ENCODE measurements around the gene RPL32. TPM values are rescaled to one million over a fixed set of nuclear protein-coding genes. Genes with fewer than 3 reads are reported as not detected.
"Not testable (repeated sequence)": the region's sequence is repeated elsewhere in the genome, so short reads cannot be mapped to it uniquely, and the experiment has no call there.

Gene RPL32
- polyA plus RNA-seq, 1 of the 3 experiments (the other 2 are of a cell fraction) = 2,311 TPM

DNA sequence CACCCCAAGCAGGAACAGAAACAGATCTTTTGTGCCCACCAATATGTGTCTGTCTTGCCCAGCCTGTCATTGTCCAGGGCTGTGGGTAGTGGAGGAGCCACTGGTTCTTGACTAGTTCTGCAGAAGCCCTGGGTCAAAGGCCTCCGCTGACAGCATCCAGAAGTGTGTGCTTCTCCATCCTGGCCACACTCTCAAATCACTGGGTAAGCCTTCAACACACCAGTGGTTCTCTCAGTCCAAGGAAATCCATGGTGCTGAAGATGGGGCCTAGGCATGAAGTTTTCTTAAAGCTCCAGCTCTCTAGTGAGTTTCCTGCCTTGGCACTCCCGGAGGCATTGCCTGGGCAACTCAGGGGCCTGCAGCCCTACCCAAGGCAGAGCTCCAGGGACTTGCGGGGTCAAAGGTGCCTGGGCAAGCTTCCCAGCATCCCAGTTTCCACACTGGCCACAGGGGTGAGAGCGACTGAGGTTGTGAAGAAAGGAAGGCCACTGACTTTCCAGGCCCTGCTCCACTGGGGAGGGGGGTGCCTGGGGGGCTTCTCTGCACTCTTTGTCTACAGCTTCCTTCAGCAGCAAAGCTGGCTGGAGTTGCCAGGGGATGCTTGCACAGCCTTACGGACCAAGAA lies 37.9 kb upstream of the RPL32 start:
- H3K27me3 ChIP-seq (ENCODE audit: insufficient read depth) = no peaks in the 10 kb centered on the region; the same call in 1 of the 2 replicates
- 65% methylated on average over 3 of the region's 5 CpGs for WGBS (ENCODE audit: low lambda C conversion rate)
- no peaks in the 10 kb centered on the region for H3K79me2 ChIP-seq (ENCODE audit: insufficient read depth)
- no peaks in the 10 kb centered on the region for H4K20me1 ChIP-seq (ENCODE audit: insufficient read depth)
- H3K9me3 ChIP-seq = no peaks in the 10 kb centered on the region
- TF ChIP-seq, protein P1, sequence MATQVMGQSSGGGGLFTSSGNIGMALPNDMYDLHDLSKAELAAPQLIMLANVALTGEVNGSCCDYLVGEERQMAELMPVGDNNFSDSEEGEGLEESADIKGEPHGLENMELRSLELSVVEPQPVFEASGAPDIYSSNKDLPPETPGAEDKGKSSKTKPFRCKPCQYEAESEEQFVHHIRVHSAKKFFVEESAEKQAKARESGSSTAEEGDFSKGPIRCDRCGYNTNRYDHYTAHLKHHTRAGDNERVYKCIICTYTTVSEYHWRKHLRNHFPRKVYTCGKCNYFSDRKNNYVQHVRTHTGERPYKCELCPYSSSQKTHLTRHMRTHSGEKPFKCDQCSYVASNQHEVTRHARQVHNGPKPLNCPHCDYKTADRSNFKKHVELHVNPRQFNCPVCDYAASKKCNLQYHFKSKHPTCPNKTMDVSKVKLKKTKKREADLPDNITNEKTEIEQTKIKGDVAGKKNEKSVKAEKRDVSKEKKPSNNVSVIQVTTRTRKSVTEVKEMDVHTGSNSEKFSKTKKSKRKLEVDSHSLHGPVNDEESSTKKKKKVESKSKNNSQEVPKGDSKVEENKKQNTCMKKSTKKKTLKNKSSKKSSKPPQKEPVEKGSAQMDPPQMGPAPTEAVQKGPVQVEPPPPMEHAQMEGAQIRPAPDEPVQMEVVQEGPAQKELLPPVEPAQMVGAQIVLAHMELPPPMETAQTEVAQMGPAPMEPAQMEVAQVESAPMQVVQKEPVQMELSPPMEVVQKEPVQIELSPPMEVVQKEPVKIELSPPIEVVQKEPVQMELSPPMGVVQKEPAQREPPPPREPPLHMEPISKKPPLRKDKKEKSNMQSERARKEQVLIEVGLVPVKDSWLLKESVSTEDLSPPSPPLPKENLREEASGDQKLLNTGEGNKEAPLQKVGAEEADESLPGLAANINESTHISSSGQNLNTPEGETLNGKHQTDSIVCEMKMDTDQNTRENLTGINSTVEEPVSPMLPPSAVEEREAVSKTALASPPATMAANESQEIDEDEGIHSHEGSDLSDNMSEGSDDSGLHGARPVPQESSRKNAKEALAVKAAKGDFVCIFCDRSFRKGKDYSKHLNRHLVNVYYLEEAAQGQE (IDR thresholded peaks at IDR 0.05; ENCODE audit: low read depth, low read length) = peak; percentile 88
- no peak for TF ChIP-seq YY1 (IDR thresholded peaks at IDR 0.05; ENCODE audit: low read depth)
- no peak overlapping the region for H3K4me2 ChIP-seq
- no peak overlapping the region for H2AFZ ChIP-seq (ENCODE audit: low read depth)
- H3K4me1 ChIP-seq (ENCODE audit: control insufficient read depth in 1 of 2, insufficient read depth in 2 of 2, low read depth in 1 of 2, low read length in 1 of 2) = peaks cover 0 to 10% of the 10 kb centered on the region in 2 experiments; a peak in 1 of 4 replicates
- no peaks in the 10 kb centered on the region for H3K9me2 ChIP-seq
- ChIA-PET POLR2A (no interaction called here), CTCF (interaction anchor here (0.6 to 9.4 kb wide), 4 partner anchors 9 to 38 kb away, joined by 3 to 120 read pairs (median 4); partner anchors contain the start of gene RPL32)
- no peak overlapping the region for H3K4me3 ChIP-seq (ENCODE audit: low read depth in 2 of 2, low read length in 1 of 2)
- DNase-seq = no peak
- no peaks in the 10 kb centered on the region for H3K36me3 ChIP-seq (replicated peaks in 1 of 2; ENCODE audit: control insufficient read depth in 1 of 2, insufficient read depth in 2 of 2, low read length in 1 of 2)
- H3F3A ChIP-seq (replicated peaks; ENCODE audit: insufficient read depth) = no peaks in the 10 kb centered on the region
- no peak overlapping the region for H3K27ac ChIP-seq (ENCODE audit: low read depth in 2 of 2, low read length in 1 of 2)
- H3K9ac ChIP-seq = no peak overlapping the region

DNA sequence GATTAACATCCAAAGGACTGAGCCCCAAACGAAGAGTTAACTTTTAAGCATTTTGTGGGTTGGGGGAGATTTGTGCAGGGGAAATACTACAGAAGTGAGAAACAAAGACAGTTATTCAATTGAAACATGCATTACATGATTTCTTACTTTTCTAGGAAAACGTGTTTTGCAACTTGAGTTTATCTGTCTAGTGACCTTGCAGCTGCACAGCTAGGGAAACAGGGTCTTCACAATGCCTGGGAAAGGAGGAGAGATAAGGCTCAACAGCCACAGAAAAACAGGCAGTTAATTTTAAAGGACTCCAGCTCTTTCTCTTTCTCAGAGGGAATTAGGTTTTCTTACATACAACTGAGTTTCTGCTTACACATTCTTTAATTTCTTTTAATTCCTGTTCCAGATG lies 37.4 kb upstream of the RPL32 start:
- POLR2A ChIA-PET = not testable (repeated sequence)
- CTCF ChIA-PET = interaction anchor here (0.6 to 9.4 kb wide), 3 partner anchors 11 to 37 kb away, joined by 3 to 120 read pairs (median 4); partner anchors contain the start of gene RPL32

DNA sequence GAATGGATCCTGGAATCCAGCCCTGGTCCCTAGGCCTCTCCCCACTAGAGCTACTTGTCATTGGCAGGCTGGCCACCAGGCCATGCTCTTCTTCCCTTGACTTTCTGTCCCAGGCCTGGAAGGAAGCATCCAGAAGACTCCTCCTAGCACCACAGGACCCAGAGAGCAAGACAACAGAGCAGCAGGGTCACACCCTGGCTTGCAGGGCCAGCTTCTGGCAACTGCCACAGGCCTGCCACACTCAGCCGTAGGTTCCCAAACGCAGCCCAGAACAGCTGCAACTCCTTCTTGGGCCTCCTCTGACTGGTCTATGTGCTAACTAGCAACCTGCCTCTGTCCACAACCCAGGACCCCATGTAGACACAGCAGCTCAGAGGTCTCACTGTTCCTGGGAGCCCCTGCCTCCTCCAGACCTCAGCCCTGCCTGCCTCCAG lies 36.8 kb upstream of the RPL32 start:
- no peaks in the 10 kb centered on the region; the same call in 1 of the 2 replicates for H3K27me3 ChIP-seq (ENCODE audit: insufficient read depth)
- no peaks in the 10 kb centered on the region for H3F3A ChIP-seq (replicated peaks; ENCODE audit: insufficient read depth)
- H3K9me3 ChIP-seq = no peaks in the 10 kb centered on the region
- no peaks in the 10 kb centered on the region for H3K79me2 ChIP-seq (ENCODE audit: insufficient read depth)
- ChIA-PET CTCF (interaction anchor here (0.6 to 9.4 kb wide), 7 partner anchors 9 to 117 kb away, joined by 3 to 120 read pairs (median 3); partner anchors contain the start of gene RPL32), POLR2A (no interaction called here)
- no peak overlapping the region for H2AFZ ChIP-seq (ENCODE audit: low read depth)
- H3K36me3 ChIP-seq (replicated peaks in 1 of 2; ENCODE audit: control insufficient read depth in 1 of 2, insufficient read depth in 2 of 2, low read length in 1 of 2) = no peaks in the 10 kb centered on the region
- 60% methylated on average over 2 of the region's 2 CpGs for whole genome bisulfite sequencing (ENCODE audit: low lambda C conversion rate)
- no peak overlapping the region for H3K4me2 ChIP-seq
- H3K4me1 ChIP-seq (ENCODE audit: control insufficient read depth in 1 of 2, insufficient read depth in 2 of 2, low read depth in 1 of 2, low read length in 1 of 2) = peaks cover 0 to 10% of the 10 kb centered on the region in 2 experiments; a peak in 1 of 4 replicates
- H4K20me1 ChIP-seq (ENCODE audit: insufficient read depth) = no peaks in the 10 kb centered on the region
- DNase-seq = no peak
- H3K27ac ChIP-seq (ENCODE audit: low read depth in 2 of 2, low read length in 1 of 2) = no peak overlapping the region
- H3K9ac ChIP-seq = no peak overlapping the region
- H3K4me3 ChIP-seq (ENCODE audit: low read depth in 2 of 2, low read length in 1 of 2) = no peak overlapping the region
- H3K9me2 ChIP-seq = no peaks in the 10 kb centered on the region
- TF ChIP-seq RCOR1 (IDR thresholded peaks at IDR 0.05; ENCODE audit: low read length) (no peak), MEF2A (IDR thresholded peaks at IDR 0.05; ENCODE audit: borderline replicate concordance, low read depth) (no peak), GATA2 (CRISPR knock-in tag; IDR thresholded peaks at IDR 0.05) (no peak), CHD2 (IDR thresholded peaks at IDR 0.05; ENCODE audit: low read length, partially characterized antibody) (no peak), TCF12 (IDR thresholded peaks at IDR 0.05) (no peak), NFIC (IDR thresholded peaks at IDR 0.05; ENCODE audit: borderline replicate concordance) (no peak), ELF1 (IDR thresholded peaks at IDR 0.05) (no peak), TEAD4 (IDR thresholded peaks at IDR 0.05; ENCODE audit: borderline replicate concordance, insufficient read depth) (no peak), FOSL2 (IDR thresholded peaks at IDR 0.05; ENCODE audit: borderline replicate concordance, low read depth) (no peak), RFX5 (IDR thresholded peaks at IDR 0.05; ENCODE audit: low read length) (no peak), SMC3 (IDR thresholded peaks at IDR 0.05; ENCODE audit: low read depth, low read length) (no peak), FOXJ3 (CRISPR knock-in tag; IDR thresholded peaks at IDR 0.05) (no peak)
- TF ChIP-seq, protein P2, sequence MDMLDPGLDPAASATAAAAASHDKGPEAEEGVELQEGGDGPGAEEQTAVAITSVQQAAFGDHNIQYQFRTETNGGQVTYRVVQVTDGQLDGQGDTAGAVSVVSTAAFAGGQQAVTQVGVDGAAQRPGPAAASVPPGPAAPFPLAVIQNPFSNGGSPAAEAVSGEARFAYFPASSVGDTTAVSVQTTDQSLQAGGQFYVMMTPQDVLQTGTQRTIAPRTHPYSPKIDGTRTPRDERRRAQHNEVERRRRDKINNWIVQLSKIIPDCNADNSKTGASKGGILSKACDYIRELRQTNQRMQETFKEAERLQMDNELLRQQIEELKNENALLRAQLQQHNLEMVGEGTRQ (IDR thresholded peaks at IDR 0.05; ENCODE audit: borderline replicate concordance, low read depth, low read length) = no peak
- TF ChIP-seq, protein P3, sequence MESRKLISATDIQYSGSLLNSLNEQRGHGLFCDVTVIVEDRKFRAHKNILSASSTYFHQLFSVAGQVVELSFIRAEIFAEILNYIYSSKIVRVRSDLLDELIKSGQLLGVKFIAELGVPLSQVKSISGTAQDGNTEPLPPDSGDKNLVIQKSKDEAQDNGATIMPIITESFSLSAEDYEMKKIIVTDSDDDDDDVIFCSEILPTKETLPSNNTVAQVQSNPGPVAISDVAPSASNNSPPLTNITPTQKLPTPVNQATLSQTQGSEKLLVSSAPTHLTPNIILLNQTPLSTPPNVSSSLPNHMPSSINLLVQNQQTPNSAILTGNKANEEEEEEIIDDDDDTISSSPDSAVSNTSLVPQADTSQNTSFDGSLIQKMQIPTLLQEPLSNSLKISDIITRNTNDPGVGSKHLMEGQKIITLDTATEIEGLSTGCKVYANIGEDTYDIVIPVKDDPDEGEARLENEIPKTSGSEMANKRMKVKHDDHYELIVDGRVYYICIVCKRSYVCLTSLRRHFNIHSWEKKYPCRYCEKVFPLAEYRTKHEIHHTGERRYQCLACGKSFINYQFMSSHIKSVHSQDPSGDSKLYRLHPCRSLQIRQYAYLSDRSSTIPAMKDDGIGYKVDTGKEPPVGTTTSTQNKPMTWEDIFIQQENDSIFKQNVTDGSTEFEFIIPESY (IDR thresholded peaks at IDR 0.05; ENCODE audit: borderline replicate concordance, low read depth) = no peak

More for the DNA sequence above, 37.4 kb upstream of the RPL32 start:
- not testable (repeated sequence) for H3K36me3 ChIP-seq (replicated peaks in 1 of 2; ENCODE audit: control insufficient read depth in 1 of 2, insufficient read depth in 2 of 2, low read length in 1 of 2); H3F3A ChIP-seq (replicated peaks; ENCODE audit: insufficient read depth); H3K9ac ChIP-seq; H3K9me3 ChIP-seq; DNase-seq; H3K27me3 ChIP-seq (ENCODE audit: insufficient read depth); H4K20me1 ChIP-seq (ENCODE audit: insufficient read depth); H3K9me2 ChIP-seq; H3K79me2 ChIP-seq (ENCODE audit: insufficient read depth); H3K4me3 ChIP-seq (ENCODE audit: low read depth in 2 of 2, low read length in 1 of 2); H2AFZ ChIP-seq (ENCODE audit: low read depth); H3K27ac ChIP-seq (ENCODE audit: low read depth in 2 of 2, low read length in 1 of 2); H3K4me1 ChIP-seq (ENCODE audit: control insufficient read depth in 1 of 2, insufficient read depth in 2 of 2, low read depth in 1 of 2, low read length in 1 of 2); H3K4me2 ChIP-seq
- WGBS (ENCODE audit: low lambda C conversion rate) = 33% methylated on average over 2 of the region's 2 CpGs

Measured in SK-N-SH (cell line).